ENCODE data around the gene TRAPPC2L.

DNA sequence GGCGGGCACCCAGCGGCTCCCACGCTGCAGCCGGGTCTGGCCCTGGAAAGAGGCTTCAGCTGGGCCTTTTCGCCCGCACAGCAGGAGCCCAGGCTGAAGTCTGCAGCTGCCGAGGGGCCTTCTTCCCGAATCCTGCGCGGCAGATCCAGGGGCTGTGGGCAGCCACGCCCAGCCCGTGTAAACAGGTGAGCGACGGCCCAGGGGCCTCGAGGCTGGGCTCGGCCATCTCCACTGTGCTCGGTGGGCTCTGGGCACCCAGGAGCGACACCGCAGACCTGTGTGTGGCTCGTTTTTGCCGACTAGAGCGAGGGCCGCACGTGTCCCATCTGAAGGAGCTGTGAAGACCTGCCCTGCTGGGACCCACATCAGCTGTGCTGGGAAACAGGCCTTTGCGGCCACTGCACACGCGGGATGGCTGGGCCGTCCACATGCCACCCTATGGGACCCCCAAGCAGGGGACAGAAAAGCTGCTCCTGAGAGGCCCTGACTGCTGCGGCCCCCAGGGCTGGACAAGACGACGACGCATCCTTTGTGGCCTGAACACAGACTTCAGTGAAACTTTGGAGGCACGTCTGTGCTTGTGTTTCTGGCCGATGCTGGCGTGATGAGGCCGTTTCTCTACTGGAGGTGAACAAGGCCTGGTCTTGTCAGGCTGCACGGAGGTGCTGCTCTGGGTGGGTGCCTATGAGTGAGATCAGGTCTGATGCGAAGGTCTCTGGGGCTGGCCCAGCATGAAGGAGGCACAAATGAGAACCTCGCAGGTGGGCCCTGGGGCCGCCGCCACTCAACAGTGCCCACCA lies 40.0 kb upstream of the TRAPPC2L start:
- TF ChIP-seq, protein P1, sequence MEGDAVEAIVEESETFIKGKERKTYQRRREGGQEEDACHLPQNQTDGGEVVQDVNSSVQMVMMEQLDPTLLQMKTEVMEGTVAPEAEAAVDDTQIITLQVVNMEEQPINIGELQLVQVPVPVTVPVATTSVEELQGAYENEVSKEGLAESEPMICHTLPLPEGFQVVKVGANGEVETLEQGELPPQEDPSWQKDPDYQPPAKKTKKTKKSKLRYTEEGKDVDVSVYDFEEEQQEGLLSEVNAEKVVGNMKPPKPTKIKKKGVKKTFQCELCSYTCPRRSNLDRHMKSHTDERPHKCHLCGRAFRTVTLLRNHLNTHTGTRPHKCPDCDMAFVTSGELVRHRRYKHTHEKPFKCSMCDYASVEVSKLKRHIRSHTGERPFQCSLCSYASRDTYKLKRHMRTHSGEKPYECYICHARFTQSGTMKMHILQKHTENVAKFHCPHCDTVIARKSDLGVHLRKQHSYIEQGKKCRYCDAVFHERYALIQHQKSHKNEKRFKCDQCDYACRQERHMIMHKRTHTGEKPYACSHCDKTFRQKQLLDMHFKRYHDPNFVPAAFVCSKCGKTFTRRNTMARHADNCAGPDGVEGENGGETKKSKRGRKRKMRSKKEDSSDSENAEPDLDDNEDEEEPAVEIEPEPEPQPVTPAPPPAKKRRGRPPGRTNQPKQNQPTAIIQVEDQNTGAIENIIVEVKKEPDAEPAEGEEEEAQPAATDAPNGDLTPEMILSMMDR (IDR thresholded peaks at IDR 0.05), result no peak
- no peak for TF ChIP-seq ZFX (IDR thresholded peaks at IDR 0.05; ENCODE audit: borderline replicate concordance)

All from 22Rv1 (cell line).